H1 (cell line): ENCODE measurements around the gene WDR90. TPM values are rescaled to one million over a fixed set of nuclear protein-coding genes. Genes with fewer than 3 reads are reported as not detected.

Experiments
- BRCA1 ChIP-seq: IDR thresholded peaks from 2 replicates; pipeline ENCODE4 v1.6.1; 2012; ENCODE audit warnings: low read depth, low read length, improper control_type of control experiment
- CBX5 ChIP-seq: fragments of 300-800, 300-1000 bp; sonication (generic); IDR thresholded peaks from 2 replicates; pipeline ENCODE4 v1.7.1; 2016; ENCODE audit warnings: antibody characterized with exemption, low read length, low read depth
- CREB1 ChIP-seq: IDR thresholded peaks from 2 replicates; pipeline ENCODE4 v1.6.1; 2012; ENCODE audit warnings: inconsistent platforms
- KDM5A ChIP-seq: fragments of 200-600 bp; IDR thresholded peaks from 2 replicates; pipeline ENCODE4 v1.7.1; 2012; ENCODE audit warnings: mild to moderate bottlenecking, low read length, inconsistent platforms, mixed read lengths
- RBBP5 ChIP-seq: IDR thresholded peaks from 2 replicates; pipeline ENCODE4 v1.7.1; 2012; ENCODE audit warnings: low read depth, mild to moderate bottlenecking, inconsistent platforms, low read length, moderate library complexity, borderline replicate concordance
- RXRA ChIP-seq: IDR thresholded peaks from 2 replicates; pipeline ENCODE4 v1.6.1; 2011; ENCODE audit warnings: low read depth, mild to moderate bottlenecking, low read length, moderate library complexity; ENCODE audit not compliant: insufficient read depth
- TEAD4 ChIP-seq: IDR thresholded peaks from 2 replicates; pipeline ENCODE4 v1.6.1; 2012; ENCODE audit warnings: low read depth, low read length, inconsistent platforms, mixed read lengths
- polyA plus RNA-seq, 7 experiments: library from polyadenylated mRNA; depleted of rRNA in 3 of 7; stranded (reverse) in 5 of 7; unstranded in 2 of 7; fragments of >200 nt in 5 of 7; fragments of 200-250 nt in 2 of 7; gene quantifications; 1 replicate in 5 of 7; 2 replicates in 1 of 7; 4 replicates in 1 of 7; pipeline versions ENCODE4 v1.2.1 to v1.2.3, GENCODE V29; 2011 to 2013; ENCODE audit warnings: missing spikeins in 2 of 7, mixed read lengths in 2 of 7
- total RNA-seq: library from RNA; stranded (reverse); fragmentation: NEBNext Ultra II Directional; extraction: Animal tissue kit (Norgen Biotek cat#: 25700); gene quantifications from 2 replicates; pipeline ENCODE4 v1.2.1, GENCODE V29; 2021
- TF ChIP-seq, protein P1 (sequence below): fragments of 300-600 bp; sonication (generic); IDR thresholded peaks from 2 replicates; pipeline ENCODE4 v1.7.1; 2012; ENCODE audit warnings: low read length, moderate library complexity, mild to moderate bottlenecking, inconsistent platforms; ENCODE audit not compliant: insufficient replicate concordance

WDR90 gene
- total and polyA plus RNA-seq, 2 of the 8 experiments (the other 6 are each of a cell fraction or from before 2014, with no cell fraction given) = 24.0 to 47.2 TPM

DNA sequence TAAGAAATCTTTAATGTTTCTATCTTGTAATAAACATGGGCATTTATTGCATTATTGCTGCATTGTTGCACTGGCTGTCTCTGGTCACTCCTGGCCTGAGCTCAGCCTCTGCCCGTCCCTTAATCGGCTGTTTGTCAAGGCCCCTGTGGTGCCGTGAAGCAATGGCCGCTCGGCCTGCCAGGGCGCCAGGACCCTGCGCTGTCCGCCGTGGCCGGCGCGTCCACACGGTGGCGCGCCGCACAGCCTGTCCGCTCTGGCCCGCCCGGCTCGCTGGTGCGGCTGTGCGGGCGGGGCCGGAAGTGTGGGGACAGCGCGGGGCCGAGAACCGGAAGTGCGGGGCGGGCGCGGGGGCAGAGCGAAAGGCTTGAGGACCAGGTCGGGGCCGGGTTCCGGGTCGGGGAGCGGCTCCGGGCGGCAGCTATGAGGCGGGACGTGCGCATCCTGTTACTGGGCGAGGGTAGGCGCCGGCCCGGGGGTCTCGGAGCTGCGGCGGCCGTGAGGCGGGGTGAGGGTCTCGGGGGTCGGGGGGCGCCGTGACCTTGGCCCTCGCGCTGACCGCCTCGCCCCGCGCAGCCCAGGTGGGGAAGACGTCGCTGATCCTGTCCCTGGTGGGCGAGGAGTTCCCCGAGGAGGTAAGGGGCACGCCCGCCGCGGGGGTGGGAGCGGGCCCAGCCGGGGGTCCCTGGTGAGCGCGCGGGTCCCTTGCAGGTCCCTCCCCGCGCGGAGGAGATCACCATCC lies 18.8 kb downstream of the WDR90 start, which contains the start of gene RHOT2 (continued):
- TF ChIP-seq BRCA1 (no peak), TEAD4 (no peak), CBX5 (no peak), KDM5A (no peak; the same call in 1 of the 2 replicates), CREB1 (peak; percentile 66), RXRA (no peak), RBBP5 (no peak)
- TF ChIP-seq, protein P1, sequence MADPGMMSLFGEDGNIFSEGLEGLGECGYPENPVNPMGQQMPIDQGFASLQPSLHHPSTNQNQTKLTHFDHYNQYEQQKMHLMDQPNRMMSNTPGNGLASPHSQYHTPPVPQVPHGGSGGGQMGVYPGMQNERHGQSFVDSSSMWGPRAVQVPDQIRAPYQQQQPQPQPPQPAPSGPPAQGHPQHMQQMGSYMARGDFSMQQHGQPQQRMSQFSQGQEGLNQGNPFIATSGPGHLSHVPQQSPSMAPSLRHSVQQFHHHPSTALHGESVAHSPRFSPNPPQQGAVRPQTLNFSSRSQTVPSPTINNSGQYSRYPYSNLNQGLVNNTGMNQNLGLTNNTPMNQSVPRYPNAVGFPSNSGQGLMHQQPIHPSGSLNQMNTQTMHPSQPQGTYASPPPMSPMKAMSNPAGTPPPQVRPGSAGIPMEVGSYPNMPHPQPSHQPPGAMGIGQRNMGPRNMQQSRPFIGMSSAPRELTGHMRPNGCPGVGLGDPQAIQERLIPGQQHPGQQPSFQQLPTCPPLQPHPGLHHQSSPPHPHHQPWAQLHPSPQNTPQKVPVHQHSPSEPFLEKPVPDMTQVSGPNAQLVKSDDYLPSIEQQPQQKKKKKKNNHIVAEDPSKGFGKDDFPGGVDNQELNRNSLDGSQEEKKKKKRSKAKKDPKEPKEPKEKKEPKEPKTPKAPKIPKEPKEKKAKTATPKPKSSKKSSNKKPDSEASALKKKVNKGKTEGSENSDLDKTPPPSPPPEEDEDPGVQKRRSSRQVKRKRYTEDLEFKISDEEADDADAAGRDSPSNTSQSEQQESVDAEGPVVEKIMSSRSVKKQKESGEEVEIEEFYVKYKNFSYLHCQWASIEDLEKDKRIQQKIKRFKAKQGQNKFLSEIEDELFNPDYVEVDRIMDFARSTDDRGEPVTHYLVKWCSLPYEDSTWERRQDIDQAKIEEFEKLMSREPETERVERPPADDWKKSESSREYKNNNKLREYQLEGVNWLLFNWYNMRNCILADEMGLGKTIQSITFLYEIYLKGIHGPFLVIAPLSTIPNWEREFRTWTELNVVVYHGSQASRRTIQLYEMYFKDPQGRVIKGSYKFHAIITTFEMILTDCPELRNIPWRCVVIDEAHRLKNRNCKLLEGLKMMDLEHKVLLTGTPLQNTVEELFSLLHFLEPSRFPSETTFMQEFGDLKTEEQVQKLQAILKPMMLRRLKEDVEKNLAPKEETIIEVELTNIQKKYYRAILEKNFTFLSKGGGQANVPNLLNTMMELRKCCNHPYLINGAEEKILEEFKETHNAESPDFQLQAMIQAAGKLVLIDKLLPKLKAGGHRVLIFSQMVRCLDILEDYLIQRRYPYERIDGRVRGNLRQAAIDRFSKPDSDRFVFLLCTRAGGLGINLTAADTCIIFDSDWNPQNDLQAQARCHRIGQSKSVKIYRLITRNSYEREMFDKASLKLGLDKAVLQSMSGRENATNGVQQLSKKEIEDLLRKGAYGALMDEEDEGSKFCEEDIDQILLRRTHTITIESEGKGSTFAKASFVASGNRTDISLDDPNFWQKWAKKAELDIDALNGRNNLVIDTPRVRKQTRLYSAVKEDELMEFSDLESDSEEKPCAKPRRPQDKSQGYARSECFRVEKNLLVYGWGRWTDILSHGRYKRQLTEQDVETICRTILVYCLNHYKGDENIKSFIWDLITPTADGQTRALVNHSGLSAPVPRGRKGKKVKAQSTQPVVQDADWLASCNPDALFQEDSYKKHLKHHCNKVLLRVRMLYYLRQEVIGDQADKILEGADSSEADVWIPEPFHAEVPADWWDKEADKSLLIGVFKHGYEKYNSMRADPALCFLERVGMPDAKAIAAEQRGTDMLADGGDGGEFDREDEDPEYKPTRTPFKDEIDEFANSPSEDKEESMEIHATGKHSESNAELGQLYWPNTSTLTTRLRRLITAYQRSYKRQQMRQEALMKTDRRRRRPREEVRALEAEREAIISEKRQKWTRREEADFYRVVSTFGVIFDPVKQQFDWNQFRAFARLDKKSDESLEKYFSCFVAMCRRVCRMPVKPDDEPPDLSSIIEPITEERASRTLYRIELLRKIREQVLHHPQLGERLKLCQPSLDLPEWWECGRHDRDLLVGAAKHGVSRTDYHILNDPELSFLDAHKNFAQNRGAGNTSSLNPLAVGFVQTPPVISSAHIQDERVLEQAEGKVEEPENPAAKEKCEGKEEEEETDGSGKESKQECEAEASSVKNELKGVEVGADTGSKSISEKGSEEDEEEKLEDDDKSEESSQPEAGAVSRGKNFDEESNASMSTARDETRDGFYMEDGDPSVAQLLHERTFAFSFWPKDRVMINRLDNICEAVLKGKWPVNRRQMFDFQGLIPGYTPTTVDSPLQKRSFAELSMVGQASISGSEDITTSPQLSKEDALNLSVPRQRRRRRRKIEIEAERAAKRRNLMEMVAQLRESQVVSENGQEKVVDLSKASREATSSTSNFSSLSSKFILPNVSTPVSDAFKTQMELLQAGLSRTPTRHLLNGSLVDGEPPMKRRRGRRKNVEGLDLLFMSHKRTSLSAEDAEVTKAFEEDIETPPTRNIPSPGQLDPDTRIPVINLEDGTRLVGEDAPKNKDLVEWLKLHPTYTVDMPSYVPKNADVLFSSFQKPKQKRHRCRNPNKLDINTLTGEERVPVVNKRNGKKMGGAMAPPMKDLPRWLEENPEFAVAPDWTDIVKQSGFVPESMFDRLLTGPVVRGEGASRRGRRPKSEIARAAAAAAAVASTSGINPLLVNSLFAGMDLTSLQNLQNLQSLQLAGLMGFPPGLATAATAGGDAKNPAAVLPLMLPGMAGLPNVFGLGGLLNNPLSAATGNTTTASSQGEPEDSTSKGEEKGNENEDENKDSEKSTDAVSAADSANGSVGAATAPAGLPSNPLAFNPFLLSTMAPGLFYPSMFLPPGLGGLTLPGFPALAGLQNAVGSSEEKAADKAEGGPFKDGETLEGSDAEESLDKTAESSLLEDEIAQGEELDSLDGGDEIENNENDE = no peak
